Raji (cell line): Measurements from ENCODE around the gene PHB1.

Experiments used
- POLR2A ChIP-seq: IDR thresholded peaks from 2 replicates; pipeline ENCODE4 v1.6.1; 2011; ENCODE audit warnings: low read depth, low read length, control low read depth; ENCODE audit not compliant: insufficient read depth

PHB1 gene

GRCh38 chr17:49431743-49432142 lies 17.1 kb upstream of the PHB1 start:
- no peak for TF ChIP-seq POLR2A

GRCh38 chr17:49425004-49425286 lies 10.3 kb upstream of the PHB1 start:
- TF ChIP-seq POLR2A: no peak

GRCh38 chr17:49422714-49423113 lies 8.0 kb upstream of the PHB1 start:
- TF ChIP-seq POLR2A: no peak

GRCh38 chr17:49414271-49414621 lies 436 bp downstream of the PHB1 start:
- TF ChIP-seq POLR2A: no peak

- no peak for TF ChIP-seq POLR2A
Observed at GRCh38 chr17:49409066-49409465, 5.6 kb downstream of the PHB1 start.

GRCh38 chr17:49407981-49408501 lies 6.6 kb downstream of the PHB1 start:
- no peak for TF ChIP-seq POLR2A

- no peak for TF ChIP-seq POLR2A
Observed at GRCh38 chr17:49407086-49407485, 7.6 kb downstream of the PHB1 start.

GRCh38 chr17:49406421-49407061 lies 8.1 kb downstream of the PHB1 start:
- TF ChIP-seq POLR2A: no peak

GRCh38 chr17:49404906-49405305 lies 9.8 kb downstream of the PHB1 start:
- no peak for TF ChIP-seq POLR2A

GRCh38 chr17:49404361-49404760 lies 10.3 kb downstream of the PHB1 start:
- no peak for TF ChIP-seq POLR2A

GRCh38 chr17:49403514-49404289 lies 11.0 kb downstream of the PHB1 start:
- no peak for TF ChIP-seq POLR2A

- no peak for TF ChIP-seq POLR2A
Observed at GRCh38 chr17:49402706-49403105, 12.0 kb downstream of the PHB1 start.

- no peak for TF ChIP-seq POLR2A
Observed at GRCh38 chr17:49401971-49402611, 12.6 kb downstream of the PHB1 start.

GRCh38 chr17:49399995-49400394 lies 14.7 kb downstream of the PHB1 start:
- no peak for TF ChIP-seq POLR2A

- no peak for TF ChIP-seq POLR2A
Observed at GRCh38 chr17:49397586-49397985, 17.1 kb downstream of the PHB1 start.
